ENCODE data around the gene TRAPPC5.

The TRAPPC5 gene

DNA sequence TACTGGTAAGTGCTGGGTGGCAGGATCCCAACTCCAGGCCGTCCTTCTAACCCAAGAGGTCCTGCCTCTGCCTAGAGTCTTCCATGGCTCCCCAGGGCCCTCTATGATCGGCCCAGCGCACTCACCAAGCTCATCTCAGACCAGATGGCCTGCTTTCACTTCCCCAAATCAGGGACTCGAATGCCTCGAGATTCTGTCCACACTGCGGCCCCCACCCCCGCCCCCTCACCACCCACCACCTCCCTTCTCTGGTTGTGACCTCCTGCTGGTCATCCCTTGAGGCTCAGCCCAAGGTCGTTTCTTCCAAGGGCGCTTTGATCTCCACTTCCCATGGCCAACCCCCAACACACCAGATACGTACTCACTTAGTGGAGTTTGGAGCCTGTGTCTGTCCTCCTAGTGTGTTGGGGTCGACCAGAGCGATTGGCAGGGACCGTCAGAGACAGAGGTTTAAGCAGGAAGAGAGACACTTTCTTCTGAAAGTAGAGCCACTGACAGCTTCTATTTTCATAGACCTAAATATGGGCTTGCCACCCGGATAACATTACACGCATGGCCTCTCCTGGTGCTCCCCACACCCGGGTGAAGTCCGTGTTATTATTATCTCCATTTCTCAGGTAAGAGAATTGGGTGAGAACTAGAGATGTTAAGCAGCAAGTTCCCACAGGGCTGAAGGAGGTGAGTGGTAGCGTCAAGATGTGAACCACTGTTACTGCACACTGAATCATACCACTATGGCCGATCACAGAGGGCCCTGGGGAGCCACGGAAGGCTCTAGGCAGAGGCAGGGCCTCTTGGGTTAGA is 21.2 kb downstream of the TRAPPC5 start, which contains the start of gene FCER2:
TSS of gene FCER2 (minus strand) at position 478 of the 804 bp plus-strand sequence. CDS start 2,371 bp downstream, outside the sequence.
- DNase-seq: no peak

DNA sequence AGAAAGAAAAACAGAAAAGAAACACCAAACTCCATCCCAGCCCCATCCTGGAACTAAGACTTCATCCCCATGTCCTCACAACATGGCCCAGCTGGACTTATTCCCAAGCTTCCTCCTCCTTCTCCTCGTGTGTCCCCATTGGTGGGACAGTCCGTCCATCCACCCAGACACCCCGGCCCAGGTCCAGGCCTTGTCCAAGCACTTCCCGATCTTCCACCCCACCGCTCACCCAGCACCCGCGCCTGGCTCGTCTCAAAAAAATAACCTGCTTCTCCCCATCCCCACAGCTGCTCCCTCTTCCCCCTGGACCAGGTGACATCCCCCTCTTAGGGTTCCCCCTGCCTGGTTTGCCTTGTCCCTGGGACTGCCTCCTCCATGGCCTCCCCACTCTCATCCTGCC is 22.7 kb downstream of the TRAPPC5 start:
- DNase-seq: no peak

DNA sequence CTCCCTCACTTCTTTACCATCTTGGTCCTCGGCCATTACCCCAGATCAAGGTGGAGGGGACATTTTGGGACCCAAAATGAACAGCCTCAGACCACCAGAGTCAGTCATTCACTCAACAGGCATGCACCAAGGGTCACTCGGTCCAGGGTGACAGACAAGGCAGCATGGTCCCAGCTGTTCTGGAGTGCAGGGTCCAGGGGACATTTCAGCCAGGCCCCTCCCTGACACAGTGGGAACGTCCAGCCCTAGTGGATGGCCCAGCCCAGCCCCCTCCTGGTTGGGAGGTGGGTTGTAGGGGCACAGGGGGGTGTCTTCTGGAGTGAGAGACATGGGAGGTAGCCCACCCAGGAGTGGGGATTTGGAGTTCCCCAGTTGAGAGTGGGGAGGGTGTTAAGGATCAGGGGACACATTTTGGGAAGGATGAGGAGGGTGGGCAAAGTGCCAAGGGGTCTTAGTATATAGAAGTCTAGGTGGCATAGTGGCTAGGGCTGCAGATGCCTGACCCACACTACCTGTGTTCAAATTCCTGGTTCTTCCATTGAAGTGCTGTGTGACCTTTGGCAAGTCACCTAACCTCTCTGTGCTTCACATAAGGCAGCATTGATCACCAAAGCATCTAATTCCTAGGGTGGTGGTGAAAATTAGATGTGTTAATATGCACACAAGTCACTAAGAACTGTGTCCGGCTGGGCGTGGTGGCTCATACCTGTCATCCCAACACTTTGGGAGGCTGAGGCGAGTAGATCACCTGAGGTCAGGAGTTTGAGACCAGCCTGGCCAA is 23.8 kb downstream of the TRAPPC5 start:
- DNase-seq: no peak

DNA sequence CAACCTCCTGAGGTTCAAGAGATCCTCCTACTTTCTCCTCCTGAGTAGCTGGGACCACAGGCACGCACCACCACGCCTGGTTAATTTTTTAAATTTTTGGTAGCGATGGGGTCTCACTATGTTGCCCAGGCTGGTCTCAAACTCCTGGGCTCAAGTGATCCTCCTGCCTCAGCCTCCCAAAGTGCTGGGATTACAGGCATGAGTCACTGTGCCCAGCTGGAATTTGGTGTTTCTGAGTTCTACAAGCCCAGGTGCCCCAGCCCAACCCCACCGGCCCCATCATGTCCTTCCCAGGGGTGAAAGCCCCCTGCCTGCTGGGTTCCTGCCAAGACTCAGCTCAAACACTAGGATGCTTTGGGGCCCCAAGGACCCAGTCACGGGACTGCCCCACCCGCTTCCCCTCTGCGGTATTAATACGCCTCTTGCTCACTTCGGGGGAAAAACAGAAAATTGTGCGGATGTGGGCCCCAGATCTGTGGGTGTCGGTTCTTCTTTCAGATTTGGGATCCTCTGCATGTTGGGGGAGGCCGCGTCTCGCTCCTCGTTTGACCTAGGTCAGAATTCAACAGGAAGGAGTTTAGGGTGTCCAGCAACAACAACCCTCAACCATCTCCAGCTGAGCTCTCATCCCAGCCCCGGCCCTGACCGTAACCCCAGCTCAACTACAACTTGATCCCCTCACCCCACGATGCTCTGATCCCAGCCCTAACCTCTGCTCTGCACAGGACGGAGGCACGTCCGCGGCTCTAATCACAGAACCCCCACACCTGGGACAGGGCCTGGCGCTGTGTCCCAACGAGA is 25.0 kb downstream of the TRAPPC5 start:
- no peak for DNase-seq

DNA sequence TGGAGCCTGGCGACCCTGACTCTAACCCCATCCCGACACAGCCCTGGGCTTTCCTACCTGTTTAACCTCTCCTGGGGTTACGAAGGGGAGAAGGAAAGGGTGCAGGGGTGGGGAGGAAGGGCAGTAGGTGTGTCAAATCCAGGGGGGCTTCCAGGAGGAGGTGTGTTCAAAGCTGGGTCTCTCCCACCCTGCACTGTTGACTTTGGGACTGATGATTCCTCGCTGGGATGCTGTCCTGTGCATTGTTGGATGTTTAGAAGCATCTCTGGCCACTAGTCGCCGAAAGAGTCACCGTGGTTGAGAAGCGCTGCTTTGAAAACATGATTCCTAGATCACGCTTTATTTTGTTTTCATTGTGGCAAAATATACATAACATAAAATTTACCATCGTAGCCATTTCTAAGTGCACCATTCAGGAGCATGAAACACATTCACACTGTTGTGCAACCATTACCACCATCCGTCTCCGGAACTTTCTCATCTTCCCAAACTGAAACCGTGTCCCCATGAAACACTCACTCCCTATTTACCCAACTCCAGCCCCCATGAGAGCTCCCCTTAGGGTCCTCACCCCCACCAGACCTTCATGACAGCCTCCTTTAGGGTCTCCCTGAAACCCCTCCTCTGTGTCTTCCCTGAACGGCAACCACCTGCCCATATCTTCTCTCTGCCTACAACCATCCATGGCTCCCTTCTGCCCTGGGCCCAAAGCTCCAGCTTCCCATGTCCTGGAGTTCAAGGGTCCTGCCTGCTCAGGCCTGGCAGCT is 25.7 kb downstream of the TRAPPC5 start:
- no peak for DNase-seq

DNA sequence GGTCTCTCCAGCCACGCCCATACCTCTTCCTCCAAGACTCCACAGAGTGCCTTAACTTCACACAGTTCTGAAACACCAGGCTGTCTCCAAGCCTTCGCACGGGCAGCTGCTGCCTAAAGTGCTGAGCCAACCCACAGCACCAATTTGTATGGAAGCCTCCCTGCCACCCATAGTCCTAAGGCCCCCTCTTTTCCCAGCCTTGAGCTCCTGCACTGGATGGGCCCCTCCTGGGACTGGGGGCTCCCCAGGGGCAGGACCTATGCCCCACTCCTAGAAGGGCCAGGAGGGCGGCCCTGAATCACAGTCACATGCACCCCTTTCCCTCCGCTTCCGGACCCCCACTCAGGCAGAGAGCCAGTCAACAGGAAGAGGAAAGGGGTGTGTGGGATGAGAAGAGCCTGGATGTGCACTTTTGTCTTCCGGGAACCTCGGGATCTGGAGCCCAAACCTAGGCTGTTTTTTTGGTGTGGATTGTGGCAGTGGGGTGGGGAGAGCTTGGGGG is 26.4 kb downstream of the TRAPPC5 start:
- no peak for DNase-seq

DNA sequence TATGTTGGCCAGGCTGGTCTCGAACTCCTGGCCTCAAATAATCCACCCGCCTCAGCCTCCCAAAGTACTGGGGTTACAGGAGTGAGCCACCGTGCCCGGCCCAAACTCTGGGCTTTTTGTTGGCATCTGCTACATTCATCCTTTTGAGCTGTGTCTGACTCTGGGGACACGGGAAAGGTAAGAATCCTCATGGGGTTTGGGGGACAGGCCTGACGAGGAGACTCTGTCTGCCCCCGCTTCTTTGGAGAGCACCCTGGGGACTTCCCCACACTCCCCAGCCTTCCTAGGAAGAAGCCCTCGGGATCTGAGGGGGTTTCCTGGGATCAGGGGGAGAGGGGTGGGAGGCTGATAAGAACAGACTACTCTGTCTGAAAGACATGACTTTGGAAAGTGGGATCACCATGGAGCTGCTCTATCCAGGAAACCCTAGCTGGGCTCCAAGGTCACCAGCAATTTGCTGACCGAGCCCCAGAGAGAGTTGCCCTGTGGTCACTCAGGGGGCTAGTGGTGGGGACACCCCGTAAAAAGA is 29.4 kb downstream of the TRAPPC5 start:
- DNase-seq: no peak

DNA sequence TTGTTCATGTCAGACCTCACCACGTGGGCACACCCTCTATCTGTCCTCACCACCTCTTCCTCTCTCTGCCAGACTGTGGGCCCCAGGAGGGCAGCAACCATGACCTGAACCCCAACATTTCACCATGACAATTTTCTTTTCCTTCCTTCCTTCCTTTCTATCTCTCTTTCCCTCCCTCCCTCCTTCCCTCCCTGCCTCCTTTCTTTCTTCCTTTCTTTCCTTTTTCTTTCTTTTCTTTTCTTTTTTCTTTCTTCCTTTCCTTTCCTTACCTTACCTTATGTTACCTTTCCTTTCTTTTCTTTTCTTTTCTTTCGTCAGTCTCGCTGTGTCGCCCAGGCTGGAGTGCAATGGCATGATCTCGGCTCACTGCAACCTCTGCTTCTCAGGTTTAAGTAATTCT is 30.0 kb downstream of the TRAPPC5 start:
- no peak for DNase-seq

DNA sequence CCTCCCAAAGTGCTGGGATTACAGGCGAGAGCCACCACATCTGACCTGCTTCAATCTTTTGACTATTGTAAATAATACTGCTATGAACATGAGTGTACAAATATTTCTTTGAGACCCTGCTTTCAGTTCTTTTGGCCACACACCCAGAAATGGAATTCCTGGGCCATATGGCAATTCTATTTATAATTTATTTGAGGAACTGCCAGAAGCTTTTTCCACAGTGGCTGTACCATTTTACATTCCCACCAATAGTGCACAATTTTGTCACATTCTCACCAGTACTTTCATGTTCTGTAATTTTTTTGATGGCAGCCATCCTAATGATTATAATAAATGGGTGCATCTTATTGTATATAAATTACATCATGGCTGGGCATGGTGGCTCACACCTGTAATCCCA is 35.0 kb downstream of the TRAPPC5 start:
- DNase-seq: no peak

DNA sequence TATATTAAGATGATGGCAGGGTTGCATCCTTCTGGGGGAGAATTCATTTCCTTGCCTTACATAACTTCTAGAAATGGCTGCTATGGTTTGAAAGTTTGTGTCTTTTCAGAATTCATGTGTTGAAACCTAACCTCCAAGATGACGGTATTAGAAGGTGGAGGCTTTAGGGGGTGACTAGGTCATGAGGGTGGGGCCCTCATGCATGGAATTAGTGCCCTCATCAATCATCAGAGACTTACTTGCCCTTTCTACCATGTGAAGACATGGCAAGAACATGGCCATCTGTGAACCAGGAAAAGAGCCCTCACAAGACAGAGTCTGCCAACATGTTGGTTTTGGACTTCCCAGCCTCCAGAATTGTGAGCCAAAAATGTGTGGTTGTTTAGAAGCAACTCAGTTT is 36.1 kb downstream of the TRAPPC5 start:
- no peak for DNase-seq

DNA sequence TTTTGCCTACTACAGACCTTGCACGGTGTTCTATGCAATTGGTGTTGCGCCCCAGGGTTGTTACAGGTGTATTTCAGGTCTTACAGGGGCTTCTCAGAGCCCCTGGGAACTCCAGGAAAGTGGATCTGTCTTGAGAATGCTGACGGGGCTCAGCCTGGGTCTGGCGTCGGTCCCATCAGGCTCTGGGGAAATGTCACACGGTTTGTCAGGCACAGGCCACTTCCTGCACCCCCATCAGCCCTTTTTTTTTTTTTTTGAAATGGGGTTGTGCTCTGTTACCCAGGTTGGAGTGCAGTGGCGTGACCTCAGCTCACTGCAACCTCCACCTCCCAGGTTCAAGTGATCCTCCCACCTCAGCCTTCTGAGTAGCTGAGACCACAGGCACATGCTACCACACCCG is 38.0 kb downstream of the TRAPPC5 start:
- DNase-seq: no peak

DNA sequence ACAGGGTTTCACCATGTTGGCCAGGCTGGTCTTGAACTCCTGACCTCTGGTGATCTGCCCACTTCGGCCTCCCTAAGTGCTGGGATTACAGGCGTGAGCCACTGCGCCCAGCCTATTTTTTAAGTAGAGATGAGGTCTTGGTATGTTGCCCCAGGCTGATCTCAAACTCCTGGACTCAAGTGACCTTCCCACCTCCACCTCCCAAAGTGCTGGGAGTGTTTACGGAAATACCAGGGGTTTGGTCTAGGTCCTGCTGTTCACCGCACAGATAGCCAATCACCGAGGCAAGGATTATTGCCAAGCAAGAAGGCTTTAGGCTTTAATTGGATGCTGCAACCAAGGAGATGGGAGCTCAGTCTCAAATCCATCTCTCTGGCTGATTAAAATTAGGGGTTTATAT is 39.7 kb downstream of the TRAPPC5 start:
- DNase-seq: no peak

DNA sequence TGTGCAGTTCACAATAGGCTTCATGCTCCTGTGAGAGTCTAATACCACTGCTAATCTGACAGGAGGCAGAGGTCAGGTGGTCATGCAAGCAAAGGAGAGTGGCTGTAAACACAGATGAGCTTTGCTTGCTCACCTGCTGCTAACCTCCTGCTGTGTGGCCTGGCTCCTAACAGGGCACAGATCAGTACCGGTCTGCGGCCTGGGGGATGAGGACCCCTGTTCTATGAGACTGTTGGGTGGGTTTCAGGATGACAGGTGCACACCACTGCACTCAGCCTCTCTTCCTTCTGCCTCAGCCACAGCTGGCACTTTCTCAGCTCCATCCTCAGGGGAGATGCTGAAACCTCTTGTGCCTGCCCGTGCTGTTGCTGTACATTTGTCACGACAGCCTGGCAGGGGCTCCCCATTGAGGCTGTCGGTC is 41.6 kb downstream of the TRAPPC5 start:
- DNase-seq: peak; percentile 2

DNA sequence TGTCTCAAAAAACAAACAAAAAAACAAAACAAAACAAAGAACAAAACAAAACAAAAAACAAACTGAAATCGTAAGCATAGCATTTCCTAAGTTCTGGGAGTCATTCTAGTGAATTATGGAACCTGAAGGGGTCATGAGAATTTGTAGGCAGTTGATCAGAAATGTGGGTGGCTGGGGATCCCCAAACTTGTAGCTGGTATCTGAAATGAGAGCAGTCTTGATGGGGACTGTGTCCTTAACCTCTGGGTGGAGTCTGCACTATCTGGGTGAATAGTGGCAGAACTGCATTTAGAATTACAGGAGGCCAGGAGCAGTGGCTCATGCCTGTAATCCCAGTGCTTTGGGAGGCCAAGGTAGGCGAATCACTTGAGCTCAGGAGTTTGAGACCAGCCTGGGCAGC is 45.2 kb downstream of the TRAPPC5 start:
- no peak for DNase-seq

DNA sequence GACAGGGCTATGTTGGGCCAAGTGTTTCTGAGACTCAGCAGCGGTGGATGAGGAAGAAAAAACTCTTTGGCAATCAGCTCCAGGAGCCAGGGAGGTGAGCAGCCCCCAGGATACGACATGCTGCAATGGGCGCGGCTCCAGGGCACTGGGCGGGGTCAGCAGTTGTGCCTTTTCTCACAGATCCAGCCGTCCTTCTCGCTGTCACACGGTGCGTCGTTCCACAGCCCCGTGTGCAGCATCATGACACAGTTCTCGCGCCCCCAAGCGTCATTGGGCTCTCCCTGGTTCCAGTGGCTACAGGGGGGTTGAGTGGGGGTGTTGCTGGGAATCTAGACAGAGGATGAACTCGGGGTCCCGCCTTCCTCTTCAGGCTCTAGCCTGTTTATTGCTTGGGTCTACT is 48.6 kb downstream of the TRAPPC5 start:
- no peak for DNase-seq

DNA sequence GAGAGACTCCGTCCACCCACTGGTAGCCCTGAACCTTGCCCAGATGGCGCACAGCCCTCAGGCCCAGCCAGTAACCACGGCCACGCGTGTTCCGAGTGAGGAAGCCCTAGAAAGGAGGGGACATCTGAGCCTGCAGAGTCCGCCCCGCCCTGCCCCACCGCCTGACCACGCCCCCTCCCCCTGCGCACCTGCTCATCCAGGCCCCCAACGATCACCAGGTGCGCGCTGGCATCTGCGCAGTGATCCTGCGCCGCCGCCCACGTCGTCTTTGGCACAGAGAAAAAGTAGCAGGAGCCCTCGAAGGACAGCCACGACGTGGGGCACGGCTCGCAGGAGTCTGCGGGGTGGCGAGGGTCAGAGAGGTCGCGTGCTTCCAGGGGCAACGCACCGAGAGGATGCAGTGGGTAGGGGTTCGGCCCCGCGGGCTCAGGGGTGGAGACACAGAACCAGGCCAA is 49.2 kb downstream of the TRAPPC5 start:
- no peak for DNase-seq

DNA sequence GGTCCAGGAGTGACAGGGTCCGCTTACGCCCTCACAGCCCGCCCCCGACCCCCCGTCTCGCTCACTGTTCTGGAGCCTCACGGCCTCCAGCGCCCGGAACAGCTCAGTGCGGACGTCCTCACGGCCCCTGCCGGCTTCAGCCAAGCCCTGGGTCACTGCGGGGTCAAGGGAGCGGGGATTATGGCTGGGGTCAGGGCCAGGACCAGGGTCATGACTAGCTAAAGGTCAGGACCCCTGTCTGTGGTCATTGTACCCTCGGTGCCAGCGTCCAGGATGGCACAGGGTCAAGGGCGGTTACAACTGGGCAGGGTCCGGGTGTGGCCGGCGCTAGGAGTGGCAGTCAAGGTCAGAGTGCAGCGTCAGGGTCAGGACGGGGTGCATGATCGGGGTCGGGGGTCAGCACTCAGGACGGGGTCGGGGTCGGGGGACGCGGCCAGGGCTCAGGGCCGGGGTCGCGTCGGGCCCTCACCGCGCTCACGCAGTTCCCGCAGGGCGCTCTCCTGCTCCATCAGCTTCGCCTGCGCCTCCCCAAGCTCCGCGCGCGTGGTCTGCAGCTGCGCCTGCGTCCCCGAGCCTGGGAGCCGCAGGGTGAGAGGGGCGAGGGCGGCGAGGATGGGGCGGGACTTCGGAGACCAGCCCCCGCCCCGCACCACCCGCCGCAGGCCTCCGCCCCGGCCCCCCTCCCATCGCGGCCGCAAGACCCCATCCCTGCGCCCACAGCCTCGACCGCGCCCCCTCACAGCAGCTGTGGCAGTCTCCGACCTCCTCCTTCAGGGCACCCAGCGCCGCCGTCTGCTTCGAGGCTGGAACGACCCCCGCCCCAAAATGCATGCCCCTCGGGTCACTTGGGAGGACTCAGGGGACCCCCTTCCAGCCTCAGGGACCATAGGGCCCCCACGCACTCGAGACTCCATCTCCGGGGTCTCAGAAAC is 49.9 kb downstream of the TRAPPC5 start:
- DNase-seq: no peak

DNA sequence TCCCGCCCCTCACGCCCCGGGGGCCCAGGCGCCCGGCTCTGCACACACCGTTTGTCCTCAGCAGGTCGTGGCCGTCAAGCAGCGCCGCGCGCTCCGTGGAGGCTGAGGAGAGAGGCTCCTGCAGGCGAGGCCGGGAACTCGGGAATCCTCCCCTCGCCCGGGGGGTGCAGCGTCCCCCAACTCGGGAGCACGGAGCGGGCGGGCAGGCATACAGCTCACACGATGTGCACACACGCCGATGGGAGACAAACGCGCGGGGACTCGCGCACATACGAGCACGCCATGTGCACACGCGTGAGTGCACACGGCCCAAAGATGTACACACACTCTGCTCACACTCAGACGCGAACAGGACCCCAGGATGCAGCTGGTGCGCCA is 50.6 kb downstream of the TRAPPC5 start:
- DNase-seq: no peak

DNA sequence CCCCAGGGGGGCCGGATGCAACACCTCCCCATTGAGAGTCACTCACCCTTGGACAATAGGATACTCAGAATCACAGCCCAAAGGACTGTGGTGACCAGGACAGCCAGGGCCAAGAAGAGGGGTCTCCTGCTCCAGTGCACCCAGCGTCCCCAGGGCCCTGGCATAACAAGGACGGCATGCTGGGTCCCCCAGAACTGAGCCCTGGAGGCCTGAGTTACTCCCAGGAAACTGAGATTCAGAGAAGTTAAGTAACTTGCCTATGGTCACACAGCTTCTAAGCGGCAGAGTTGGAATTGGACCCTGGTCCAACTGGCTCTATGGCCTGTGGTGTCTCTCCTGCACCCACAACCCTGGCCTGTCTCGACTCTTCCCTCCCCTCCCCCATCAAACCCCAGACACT is 51.0 kb downstream of the TRAPPC5 start:
- no peak for DNase-seq

DNA sequence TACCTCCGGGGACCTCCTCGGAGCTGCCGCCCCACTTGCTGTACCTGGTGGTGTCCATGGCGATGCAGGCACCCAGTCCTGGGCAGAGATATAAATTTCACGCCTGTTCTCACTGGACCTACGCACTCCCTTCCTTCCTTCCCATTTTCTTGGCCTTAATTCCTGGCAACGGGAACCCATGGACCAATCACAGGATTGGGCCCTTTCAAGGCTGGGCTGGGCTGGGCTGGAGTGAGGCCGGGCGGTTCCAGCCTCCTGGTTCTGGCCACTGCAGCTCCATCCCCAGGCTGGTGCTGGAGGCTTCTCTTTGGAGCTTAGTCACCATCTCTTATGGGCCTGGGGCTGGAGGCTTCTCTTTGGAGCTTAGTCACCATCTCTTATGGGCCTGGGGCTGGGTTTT is 51.4 kb downstream of the TRAPPC5 start, which contains the start of gene CLEC4G:
TSS of gene CLEC4G (minus strand) at position 66 of the 400 bp plus-strand sequence. CDS start at position 58, 8 bp downstream.
- DNase-seq: no peak

DNA sequence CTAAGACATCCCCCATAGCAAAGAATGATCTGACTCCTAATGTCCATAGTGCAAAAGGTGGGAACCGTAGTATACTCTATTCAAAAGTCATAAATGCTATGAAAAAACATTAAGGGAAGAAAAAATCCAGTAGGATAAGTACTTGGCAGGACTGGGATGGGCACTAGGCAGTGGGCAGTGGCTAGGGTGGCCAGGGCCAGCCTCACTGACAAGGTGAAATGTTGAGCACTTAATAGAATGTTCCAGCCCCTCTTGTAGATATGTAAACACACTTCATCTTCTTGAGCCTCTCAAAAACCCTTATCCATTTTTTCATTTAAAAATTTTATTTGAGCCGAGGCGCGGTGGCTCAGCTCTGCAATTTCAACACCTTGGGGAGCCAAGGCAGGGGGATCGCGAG is 52.7 kb downstream of the TRAPPC5 start:
- no peak for DNase-seq

Data from DMS153 (cell line).